ENCODE measurements around the gene BICRAL. TPM values are rescaled to one million over a fixed set of nuclear protein-coding genes. Genes with fewer than 3 reads are reported as not detected.

BICRAL gene
- total RNA-seq, 1 experiment from 2014 or later = 9.7 TPM

DNA sequence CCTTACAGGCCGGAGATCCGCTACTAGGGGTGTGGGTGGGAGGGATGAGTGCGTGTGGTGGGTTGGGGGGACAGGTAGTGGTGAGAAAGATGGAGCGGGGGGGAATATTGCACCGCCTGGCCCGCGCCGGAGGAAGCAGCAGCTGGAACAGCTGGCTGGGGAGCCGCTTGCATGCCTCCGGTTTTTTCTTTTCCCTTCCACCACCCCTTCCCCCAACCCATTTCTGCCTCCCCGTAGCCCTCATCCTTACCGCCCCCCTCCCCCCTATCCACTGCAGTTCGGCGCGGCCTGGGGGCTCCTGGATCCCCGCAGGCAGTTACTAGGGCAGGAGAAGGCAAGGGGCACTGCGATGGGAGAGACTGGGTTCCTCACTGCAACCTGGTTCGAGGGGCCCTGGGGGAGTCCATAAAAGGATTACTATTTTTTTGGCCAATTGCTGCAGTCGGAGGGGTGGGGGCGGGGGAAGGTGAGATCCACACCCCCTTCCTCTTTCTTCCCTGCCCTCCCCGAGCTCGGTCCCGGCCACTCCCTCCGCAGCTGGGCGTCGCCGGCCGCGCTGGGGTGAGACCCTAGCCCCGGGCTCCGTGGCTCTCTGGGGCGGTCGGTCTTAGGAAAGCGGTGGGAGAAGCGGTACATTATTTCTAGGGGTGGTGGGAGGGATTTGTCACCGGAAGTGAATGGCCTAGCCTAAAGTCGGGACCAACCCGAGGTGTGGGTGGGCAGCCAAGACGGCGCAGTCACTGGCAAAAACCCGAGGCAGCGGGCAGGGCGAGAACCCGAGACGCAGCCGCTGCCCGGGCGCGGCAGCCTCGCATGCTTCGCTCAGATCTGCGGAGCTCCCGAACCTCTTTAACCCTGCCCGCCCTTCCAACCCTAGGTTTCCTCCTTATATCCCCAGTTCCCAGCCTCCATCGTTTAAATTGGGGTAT lies 35.1 kb upstream of the BICRAL start:
- DNase-seq (ENCODE audit: low spot score) (peak; percentile 87), ATAC-seq (peak; percentile 79)
- H3K4me1 Mint-ChIP-seq = peaks cover 18% of the 10 kb centered on the region
- ChIA-PET POLR2A (interaction anchor here (0.6 to 5.0 kb wide), 25 partner anchors 10 to 1496 kb away, joined by 3 to 42 read pairs (median 5); partner anchors contain the start of genes BICRAL, C6orf132 and RPL7L1), CTCF (interaction anchor here (0.6 to 4.0 kb wide), 12 partner anchors 17 to 183 kb away, joined by 3 to 18 read pairs (median 4); partner anchors contain the start of genes RPL7L1 and UBR2)
- peak overlapping the region; percentile 100 for H3K4me3 Mint-ChIP-seq
- H3K9me3 Mint-ChIP-seq = no peaks in the 10 kb centered on the region
- H3K36me3 Mint-ChIP-seq = peaks cover 2% of the 10 kb centered on the region
- peak overlapping the region; percentile 87 for H3K27ac Mint-ChIP-seq
- H3K27me3 Mint-ChIP-seq (ENCODE audit: low read depth) = no peaks in the 10 kb centered on the region
- TF ChIP-seq E2F1 (CRISPR knock-in tag; IDR thresholded peaks at IDR 0.05) (0 out of 2 replicates have a peak, but pooled peaks have one; percentile 12), TEAD1 (CRISPR knock-in tag; IDR thresholded peaks at IDR 0.05) (peak; percentile 12; the same call in 1 of the 2 replicates), CREM (CRISPR knock-in tag; IDR thresholded peaks at IDR 0.05) (peak; percentile 28; the same call in 1 of the 2 replicates), ZBTB21 (CRISPR knock-in tag; IDR thresholded peaks at IDR 0.05; ENCODE audit: borderline replicate concordance) (0 out of 2 replicates have a peak, but pooled peaks have one; percentile 24), IRF1 (CRISPR knock-in tag; IDR thresholded peaks at IDR 0.05) (no peak), ESRRA (CRISPR knock-in tag; IDR thresholded peaks at IDR 0.05; ENCODE audit: borderline replicate concordance) (no peak), SP1 (CRISPR knock-in tag; conservative IDR thresholded peaks at IDR 0.05) (peak; percentile 75; the same call in 1 of the 2 replicates), ZNF396 (CRISPR knock-in tag; IDR thresholded peaks at IDR 0.05; ENCODE audit: borderline replicate concordance) (no peak), ATF3 (CRISPR knock-in tag; conservative IDR thresholded peaks at IDR 0.05) (no peak), CBFB (CRISPR knock-in tag; IDR thresholded peaks at IDR 0.05; ENCODE audit: low read depth) (no peak), ZNF219 (CRISPR knock-in tag; IDR thresholded peaks at IDR 0.05; ENCODE audit: borderline replicate concordance) (0 out of 2 replicates have a peak, but pooled peaks have one; percentile 25), ZNF671 (CRISPR knock-in tag; IDR thresholded peaks at IDR 0.05) (no peak), NFE2L1 (CRISPR knock-in tag; IDR thresholded peaks at IDR 0.05) (no peak), FOXK1 (CRISPR knock-in tag; IDR thresholded peaks at IDR 0.05) (peak; percentile 35; the same call in 1 of the 2 replicates), ZNF416 (CRISPR knock-in tag; IDR thresholded peaks at IDR 0.05) (no peak), JUN (CRISPR knock-in tag; IDR thresholded peaks at IDR 0.05) (no peak), GABPB1 (CRISPR knock-in tag; IDR thresholded peaks at IDR 0.05) (peak; percentile 61; the same call in 1 of the 2 replicates), USF2 (CRISPR knock-in tag; IDR thresholded peaks at IDR 0.05) (no peak)
- TF ChIP-seq, protein P1, sequence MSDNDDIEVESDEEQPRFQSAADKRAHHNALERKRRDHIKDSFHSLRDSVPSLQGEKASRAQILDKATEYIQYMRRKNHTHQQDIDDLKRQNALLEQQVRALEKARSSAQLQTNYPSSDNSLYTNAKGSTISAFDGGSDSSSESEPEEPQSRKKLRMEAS (CRISPR knock-in tag; IDR thresholded peaks at IDR 0.05) = peak; percentile 43; the same call in 1 of the 2 replicates
- TF ChIP-seq, protein P2, sequence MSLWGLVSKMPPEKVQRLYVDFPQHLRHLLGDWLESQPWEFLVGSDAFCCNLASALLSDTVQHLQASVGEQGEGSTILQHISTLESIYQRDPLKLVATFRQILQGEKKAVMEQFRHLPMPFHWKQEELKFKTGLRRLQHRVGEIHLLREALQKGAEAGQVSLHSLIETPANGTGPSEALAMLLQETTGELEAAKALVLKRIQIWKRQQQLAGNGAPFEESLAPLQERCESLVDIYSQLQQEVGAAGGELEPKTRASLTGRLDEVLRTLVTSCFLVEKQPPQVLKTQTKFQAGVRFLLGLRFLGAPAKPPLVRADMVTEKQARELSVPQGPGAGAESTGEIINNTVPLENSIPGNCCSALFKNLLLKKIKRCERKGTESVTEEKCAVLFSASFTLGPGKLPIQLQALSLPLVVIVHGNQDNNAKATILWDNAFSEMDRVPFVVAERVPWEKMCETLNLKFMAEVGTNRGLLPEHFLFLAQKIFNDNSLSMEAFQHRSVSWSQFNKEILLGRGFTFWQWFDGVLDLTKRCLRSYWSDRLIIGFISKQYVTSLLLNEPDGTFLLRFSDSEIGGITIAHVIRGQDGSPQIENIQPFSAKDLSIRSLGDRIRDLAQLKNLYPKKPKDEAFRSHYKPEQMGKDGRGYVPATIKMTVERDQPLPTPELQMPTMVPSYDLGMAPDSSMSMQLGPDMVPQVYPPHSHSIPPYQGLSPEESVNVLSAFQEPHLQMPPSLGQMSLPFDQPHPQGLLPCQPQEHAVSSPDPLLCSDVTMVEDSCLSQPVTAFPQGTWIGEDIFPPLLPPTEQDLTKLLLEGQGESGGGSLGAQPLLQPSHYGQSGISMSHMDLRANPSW (CRISPR knock-in tag; conservative IDR thresholded peaks at IDR 0.05; ENCODE audit: low read depth) = no peak
- TF ChIP-seq, protein P3, sequence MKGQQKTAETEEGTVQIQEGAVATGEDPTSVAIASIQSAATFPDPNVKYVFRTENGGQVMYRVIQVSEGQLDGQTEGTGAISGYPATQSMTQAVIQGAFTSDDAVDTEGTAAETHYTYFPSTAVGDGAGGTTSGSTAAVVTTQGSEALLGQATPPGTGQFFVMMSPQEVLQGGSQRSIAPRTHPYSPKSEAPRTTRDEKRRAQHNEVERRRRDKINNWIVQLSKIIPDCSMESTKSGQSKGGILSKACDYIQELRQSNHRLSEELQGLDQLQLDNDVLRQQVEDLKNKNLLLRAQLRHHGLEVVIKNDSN (CRISPR knock-in tag; IDR thresholded peaks at IDR 0.05) = peak; percentile 32; the same call in 1 of the 2 replicates
- TF ChIP-seq, protein P4, sequence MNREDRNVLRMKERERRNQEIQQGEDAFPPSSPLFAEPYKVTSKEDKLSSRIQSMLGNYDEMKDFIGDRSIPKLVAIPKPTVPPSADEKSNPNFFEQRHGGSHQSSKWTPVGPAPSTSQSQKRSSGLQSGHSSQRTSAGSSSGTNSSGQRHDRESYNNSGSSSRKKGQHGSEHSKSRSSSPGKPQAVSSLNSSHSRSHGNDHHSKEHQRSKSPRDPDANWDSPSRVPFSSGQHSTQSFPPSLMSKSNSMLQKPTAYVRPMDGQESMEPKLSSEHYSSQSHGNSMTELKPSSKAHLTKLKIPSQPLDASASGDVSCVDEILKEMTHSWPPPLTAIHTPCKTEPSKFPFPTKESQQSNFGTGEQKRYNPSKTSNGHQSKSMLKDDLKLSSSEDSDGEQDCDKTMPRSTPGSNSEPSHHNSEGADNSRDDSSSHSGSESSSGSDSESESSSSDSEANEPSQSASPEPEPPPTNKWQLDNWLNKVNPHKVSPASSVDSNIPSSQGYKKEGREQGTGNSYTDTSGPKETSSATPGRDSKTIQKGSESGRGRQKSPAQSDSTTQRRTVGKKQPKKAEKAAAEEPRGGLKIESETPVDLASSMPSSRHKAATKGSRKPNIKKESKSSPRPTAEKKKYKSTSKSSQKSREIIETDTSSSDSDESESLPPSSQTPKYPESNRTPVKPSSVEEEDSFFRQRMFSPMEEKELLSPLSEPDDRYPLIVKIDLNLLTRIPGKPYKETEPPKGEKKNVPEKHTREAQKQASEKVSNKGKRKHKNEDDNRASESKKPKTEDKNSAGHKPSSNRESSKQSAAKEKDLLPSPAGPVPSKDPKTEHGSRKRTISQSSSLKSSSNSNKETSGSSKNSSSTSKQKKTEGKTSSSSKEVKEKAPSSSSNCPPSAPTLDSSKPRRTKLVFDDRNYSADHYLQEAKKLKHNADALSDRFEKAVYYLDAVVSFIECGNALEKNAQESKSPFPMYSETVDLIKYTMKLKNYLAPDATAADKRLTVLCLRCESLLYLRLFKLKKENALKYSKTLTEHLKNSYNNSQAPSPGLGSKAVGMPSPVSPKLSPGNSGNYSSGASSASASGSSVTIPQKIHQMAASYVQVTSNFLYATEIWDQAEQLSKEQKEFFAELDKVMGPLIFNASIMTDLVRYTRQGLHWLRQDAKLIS (CRISPR knock-in tag; IDR thresholded peaks at IDR 0.05; ENCODE audit: borderline replicate concordance) = peak; percentile 59; the same call in 1 of the 2 replicates
- TF ChIP-seq, protein P5, sequence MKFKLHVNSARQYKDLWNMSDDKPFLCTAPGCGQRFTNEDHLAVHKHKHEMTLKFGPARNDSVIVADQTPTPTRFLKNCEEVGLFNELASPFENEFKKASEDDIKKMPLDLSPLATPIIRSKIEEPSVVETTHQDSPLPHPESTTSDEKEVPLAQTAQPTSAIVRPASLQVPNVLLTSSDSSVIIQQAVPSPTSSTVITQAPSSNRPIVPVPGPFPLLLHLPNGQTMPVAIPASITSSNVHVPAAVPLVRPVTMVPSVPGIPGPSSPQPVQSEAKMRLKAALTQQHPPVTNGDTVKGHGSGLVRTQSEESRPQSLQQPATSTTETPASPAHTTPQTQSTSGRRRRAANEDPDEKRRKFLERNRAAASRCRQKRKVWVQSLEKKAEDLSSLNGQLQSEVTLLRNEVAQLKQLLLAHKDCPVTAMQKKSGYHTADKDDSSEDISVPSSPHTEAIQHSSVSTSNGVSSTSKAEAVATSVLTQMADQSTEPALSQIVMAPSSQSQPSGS (CRISPR knock-in tag; IDR thresholded peaks at IDR 0.05; ENCODE audit: borderline replicate concordance, low read depth) = no peak

Measured in WTC11 (cell line).